H1 (cell line): ENCODE measurements around the gene ELOF1.
A peak's percentile ranks its signal among the peaks of the same experiment; 100 is the strongest.

Experiments
- EZH2 ChIP-seq: fragments of 200-600 bp; sonication (generic); IDR thresholded peaks from 2 replicates; pipeline ENCODE4 v1.7.1; 2012; ENCODE audit warnings: low read depth, mild to moderate bottlenecking, moderate library complexity, low read length, inconsistent platforms; ENCODE audit not compliant: severe bottlenecking
- MAFK ChIP-seq: IDR thresholded peaks from 2 replicates; pipeline ENCODE4 v1.6.1; 2012; ENCODE audit warnings: low read depth, mild to moderate bottlenecking, improper control_type of control experiment, low read length
- POU5F1 ChIP-seq: IDR thresholded peaks from 2 replicates; pipeline ENCODE4 v1.6.1; 2011; ENCODE audit warnings: low read depth, mild to moderate bottlenecking, low read length, moderate library complexity
- RFX5 ChIP-seq: IDR thresholded peaks from 2 replicates; pipeline ENCODE4 v1.6.1; 2011; ENCODE audit warnings: low read depth, low read length, improper control_type of control experiment, borderline replicate concordance
- SIN3A ChIP-seq, 2 experiments: IDR thresholded peaks in 1 of 2; conservative IDR thresholded peaks in 1 of 2; 2 replicates each; pipeline ENCODE4 v1.6.1; 2011 to 2012; ENCODE audit warnings: low read length in 2 of 2, improper control_type of control experiment in 1 of 2, low read depth in 1 of 2, mild to moderate bottlenecking in 1 of 2
- SIX5 ChIP-seq: IDR thresholded peaks from 2 replicates; pipeline ENCODE4 v1.6.1; 2011; ENCODE audit warnings: mild to moderate bottlenecking, low read depth, low read length
- SP1 ChIP-seq: IDR thresholded peaks from 2 replicates; pipeline ENCODE4 v1.6.1; 2011; ENCODE audit warnings: low read depth, low read length
- SUZ12 ChIP-seq: fragments of 200-600 bp; sonication (generic); IDR thresholded peaks from 2 replicates; pipeline ENCODE4 v1.6.1; 2012; ENCODE audit warnings: mild to moderate bottlenecking, inconsistent platforms, low read length, moderate library complexity, mixed read lengths
- TAF1 ChIP-seq: IDR thresholded peaks from 2 replicates; pipeline ENCODE4 v1.6.1; 2011; ENCODE audit warnings: mild to moderate bottlenecking, low read depth, low read length
- YY1 ChIP-seq: IDR thresholded peaks from 2 replicates; pipeline ENCODE4 v1.6.1; 2011; ENCODE audit warnings: low read depth, mild to moderate bottlenecking, low read length
- TF ChIP-seq, protein P1 (sequence below), 3 experiments: IDR thresholded peaks; 1 replicate in 2 of 3; 2 replicates in 1 of 3; pipeline versions ENCODE4 v1.5.1 to v1.6.1; 2011; ENCODE audit warnings: low read length in 3 of 3, mild to moderate bottlenecking in 3 of 3, inconsistent platforms in 2 of 3, low read depth in 1 of 3, moderate library complexity in 1 of 3; ENCODE audit not compliant: insufficient read depth in 1 of 3; ENCODE audit errors: control extremely low read depth in 1 of 3

DNA sequence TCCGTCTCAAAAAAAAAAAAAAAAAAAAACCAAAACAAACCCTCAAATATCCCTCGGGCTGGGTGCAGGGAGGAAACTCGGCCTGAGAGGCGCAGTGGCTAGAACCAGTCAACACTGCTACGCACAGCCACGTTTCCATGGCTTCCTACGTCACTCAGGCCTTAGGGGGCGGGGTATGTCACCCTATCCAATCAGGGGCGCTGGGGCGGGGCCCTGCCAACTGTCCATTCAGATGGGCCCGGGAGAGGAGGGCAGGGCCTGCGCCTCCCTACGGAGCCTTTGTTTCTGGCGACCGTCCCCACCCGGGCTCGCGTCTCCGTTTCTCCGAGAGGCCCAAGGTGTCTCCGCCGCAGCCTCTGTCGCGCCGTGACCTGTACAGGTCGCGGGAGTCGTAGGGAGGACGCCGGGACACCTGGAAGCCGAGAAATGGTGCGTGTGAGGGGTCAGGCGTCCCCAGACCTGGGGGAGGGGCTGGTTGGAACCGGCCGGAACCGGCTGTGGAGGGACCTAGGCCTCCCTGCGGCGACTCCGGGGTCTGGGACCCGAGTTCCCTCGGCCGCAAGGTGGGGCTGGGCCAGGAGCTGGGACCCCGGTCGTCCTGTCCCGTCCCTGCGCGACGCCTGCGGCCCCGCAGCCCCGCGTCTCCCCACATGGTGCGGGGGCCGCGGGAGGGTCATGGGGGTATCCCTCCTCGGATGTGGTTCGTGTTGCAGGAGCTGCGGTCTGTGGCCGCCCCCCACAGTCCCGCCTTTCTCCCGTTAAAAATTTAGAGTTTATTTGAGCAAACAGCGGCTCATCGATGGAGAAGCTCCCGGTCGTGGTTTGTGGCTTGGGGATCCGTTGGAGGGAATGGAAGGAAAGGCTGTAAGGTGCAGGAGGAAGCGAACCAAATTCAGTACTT lies 38.4 kb upstream of the ELOF1 start, which contains the start of gene ZNF627:
- TF ChIP-seq POU5F1 (no peak), SIN3A (conservative IDR thresholded peaks at IDR 0.05 in 1 of 2, IDR thresholded peaks at IDR 0.05 in 1 of 2; ENCODE audit: low read depth in 1 of 2, low read length in 2 of 2) (no peak; a peak in 1 of 4 replicates), EZH2 (no peak), SUZ12 (no peak), RFX5 (no peak), SIX5 (no peak), SP1 (peak; percentile 78; the same call in 1 of the 2 replicates), TAF1 (peak; percentile 94), YY1 (no peak), MAFK (no peak)
- TF ChIP-seq, protein P1, sequence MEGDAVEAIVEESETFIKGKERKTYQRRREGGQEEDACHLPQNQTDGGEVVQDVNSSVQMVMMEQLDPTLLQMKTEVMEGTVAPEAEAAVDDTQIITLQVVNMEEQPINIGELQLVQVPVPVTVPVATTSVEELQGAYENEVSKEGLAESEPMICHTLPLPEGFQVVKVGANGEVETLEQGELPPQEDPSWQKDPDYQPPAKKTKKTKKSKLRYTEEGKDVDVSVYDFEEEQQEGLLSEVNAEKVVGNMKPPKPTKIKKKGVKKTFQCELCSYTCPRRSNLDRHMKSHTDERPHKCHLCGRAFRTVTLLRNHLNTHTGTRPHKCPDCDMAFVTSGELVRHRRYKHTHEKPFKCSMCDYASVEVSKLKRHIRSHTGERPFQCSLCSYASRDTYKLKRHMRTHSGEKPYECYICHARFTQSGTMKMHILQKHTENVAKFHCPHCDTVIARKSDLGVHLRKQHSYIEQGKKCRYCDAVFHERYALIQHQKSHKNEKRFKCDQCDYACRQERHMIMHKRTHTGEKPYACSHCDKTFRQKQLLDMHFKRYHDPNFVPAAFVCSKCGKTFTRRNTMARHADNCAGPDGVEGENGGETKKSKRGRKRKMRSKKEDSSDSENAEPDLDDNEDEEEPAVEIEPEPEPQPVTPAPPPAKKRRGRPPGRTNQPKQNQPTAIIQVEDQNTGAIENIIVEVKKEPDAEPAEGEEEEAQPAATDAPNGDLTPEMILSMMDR (IDR thresholded peaks at IDR 0.05; ENCODE audit: control extremely low read depth in 1 of 3, insufficient read depth in 1 of 3, low read depth in 1 of 3, low read length in 3 of 3) = peak; percentile 12 to 29 (median 20); a peak in 3 of 4 replicates
